Tibial nerve (tissue), 4 donors: ENCODE data around the gene CXCL17. TPM values are rescaled to one million over a fixed set of nuclear protein-coding genes. Genes with fewer than 3 reads are reported as not detected.

Experiments used
- DNase-seq, 2 donors: peaks; one replicate each; pipeline ENCODE4 v3.0.0-alpha.2; 2019; ENCODE audit warnings: low spot score in 2 of 2
- H3K27ac ChIP-seq, 4 donors: fragments of 200-600 bp; sonication (generic) in 3 of 4; one replicate each; pipeline ENCODE4 v1.5.1; 2017 to 2019; ENCODE audit warnings: mild to moderate bottlenecking in 1 of 4
- H3K27me3 ChIP-seq, 2 donors: fragments of 200-600 bp; sonication (generic) in 1 of 2; one replicate each; pipeline versions ENCODE4 v1.5.1 to v1.6.0; 2017 to 2019
- H3K36me3 ChIP-seq, 3 donors: fragments of 200-600 bp; sonication (generic); one replicate each; pipeline ENCODE4 v1.5.1; 2018 to 2019
- H3K4me1 ChIP-seq, 4 donors: fragments of 200-600 bp; sonication (generic) in 3 of 4; one replicate each; pipeline ENCODE4 v1.5.1; 2017 to 2019
- H3K4me3 ChIP-seq, 4 donors: fragments of 200-600 bp; sonication (generic) in 3 of 4; one replicate each; pipeline ENCODE4 v1.5.1; 2017 to 2019; ENCODE audit warnings: mild to moderate bottlenecking in 1 of 4, moderate library complexity in 1 of 4
- H3K9me3 ChIP-seq, 4 donors: fragments of 200-600 bp; sonication (generic) in 3 of 4; one replicate each; pipeline ENCODE4 v1.5.1; 2017 to 2019
- EP300 ChIP-seq, 2 donors: sonication (generic); formaldehyde crosslinking; IDR thresholded peaks; one replicate each; pipeline ENCODE4 v1.6.1; 2017; ENCODE audit warnings: antibody characterized with exemption in 2 of 2, mild to moderate bottlenecking in 1 of 2
- POLR2A ChIP-seq, 2 donors: fragments of 450-650 bp; IDR thresholded peaks; one replicate each; pipeline ENCODE4 v1.6.1; 2017; ENCODE audit warnings: antibody characterized with exemption in 2 of 2, mild to moderate bottlenecking in 2 of 2, moderate library complexity in 2 of 2
- WGBS, 2 donors: methylation state at CpG; one replicate each; pipeline ENCODE4 v1.1.5; 2018; 5-methylcytosine and 5-hydroxymethylcytosine counted together
- total RNA-seq, 4 donors: library from RNA; depleted of rRNA; stranded (reverse); fragments of >200 nt; gene quantifications; one replicate each; pipeline ENCODE4 v1.1.0, GENCODE V29; 2016
- TF ChIP-seq, protein P1 (sequence below), 5 experiments: fragments of 200-600 bp in 3 of 5; fragments of 450-650 bp in 2 of 5; sonication (generic) in 3 of 5; IDR thresholded peaks; one replicate each; pipeline ENCODE4 v1.5.1; 2016 to 2019; ENCODE audit warnings: antibody characterized with exemption in 5 of 5, mild to moderate bottlenecking in 3 of 5, moderate library complexity in 2 of 5

CXCL17 gene
- total RNA-seq, 4 donors from 2014 or later = not detected

DNA sequence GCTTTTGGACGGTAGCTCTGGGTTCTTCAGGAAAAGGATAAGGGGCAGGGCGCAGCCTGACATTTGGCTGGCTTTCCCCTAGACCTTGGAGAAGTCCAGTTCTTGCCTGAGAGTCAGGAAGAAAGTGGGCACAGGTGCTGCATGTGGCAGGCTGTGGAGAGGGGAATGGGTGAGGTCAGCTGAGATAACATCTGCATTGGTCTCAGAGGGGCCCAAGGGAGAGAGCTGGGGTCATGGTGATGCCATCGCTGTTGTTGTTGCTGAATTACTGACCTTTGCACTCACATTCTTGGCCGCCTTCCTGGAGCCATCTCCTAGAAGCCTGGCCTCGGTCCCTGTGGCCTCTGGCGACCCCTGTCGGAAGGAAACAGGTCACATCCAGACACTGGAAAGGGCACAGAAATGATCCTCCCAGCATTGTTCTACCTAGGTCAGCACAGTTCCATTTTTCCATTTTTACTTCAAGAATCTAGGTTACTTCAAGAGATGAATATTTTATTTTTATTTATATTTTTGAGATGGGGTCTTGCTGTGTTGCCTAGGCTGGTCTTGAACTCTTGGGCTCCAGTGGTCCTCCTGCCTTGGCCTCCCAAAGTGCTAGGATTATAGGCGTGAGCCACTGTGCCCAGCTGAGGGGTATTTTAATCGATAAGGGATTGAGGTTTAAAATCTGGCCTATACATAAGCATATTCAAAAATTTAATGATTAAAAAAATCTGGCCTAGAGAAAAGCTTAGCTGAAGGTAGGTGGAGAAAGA lies 9.1 kb downstream of the CXCL17 start:
- TF ChIP-seq, protein P1, sequence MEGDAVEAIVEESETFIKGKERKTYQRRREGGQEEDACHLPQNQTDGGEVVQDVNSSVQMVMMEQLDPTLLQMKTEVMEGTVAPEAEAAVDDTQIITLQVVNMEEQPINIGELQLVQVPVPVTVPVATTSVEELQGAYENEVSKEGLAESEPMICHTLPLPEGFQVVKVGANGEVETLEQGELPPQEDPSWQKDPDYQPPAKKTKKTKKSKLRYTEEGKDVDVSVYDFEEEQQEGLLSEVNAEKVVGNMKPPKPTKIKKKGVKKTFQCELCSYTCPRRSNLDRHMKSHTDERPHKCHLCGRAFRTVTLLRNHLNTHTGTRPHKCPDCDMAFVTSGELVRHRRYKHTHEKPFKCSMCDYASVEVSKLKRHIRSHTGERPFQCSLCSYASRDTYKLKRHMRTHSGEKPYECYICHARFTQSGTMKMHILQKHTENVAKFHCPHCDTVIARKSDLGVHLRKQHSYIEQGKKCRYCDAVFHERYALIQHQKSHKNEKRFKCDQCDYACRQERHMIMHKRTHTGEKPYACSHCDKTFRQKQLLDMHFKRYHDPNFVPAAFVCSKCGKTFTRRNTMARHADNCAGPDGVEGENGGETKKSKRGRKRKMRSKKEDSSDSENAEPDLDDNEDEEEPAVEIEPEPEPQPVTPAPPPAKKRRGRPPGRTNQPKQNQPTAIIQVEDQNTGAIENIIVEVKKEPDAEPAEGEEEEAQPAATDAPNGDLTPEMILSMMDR (IDR thresholded peaks at IDR 0.05) = peak; percentile 43 to 62 (median 52)
- peak; percentile 38 to 80 for TF ChIP-seq EP300 (IDR thresholded peaks at IDR 0.05)
- TF ChIP-seq POLR2A (IDR thresholded peaks at IDR 0.05) = no peak
- Histone ChIP-seq H3K4me1 (peaks cover 0 to 27% (median 5%) of the 10 kb centered on the region in 4 donors), H3K4me3 (no peak overlapping the region), H3K27ac (peak overlapping the region in 1 of 4 donors; percentile 32), H3K9me3 (no peaks in the 10 kb centered on the region), H3K36me3 (no peaks in the 10 kb centered on the region), H3K27me3 (no peaks in the 10 kb centered on the region)
- DNase-seq = peak; percentile 80 to 90
- 26 to 30% methylated on average over 9 of the region's 9 CpGs for WGBS, 2 donors

DNA sequence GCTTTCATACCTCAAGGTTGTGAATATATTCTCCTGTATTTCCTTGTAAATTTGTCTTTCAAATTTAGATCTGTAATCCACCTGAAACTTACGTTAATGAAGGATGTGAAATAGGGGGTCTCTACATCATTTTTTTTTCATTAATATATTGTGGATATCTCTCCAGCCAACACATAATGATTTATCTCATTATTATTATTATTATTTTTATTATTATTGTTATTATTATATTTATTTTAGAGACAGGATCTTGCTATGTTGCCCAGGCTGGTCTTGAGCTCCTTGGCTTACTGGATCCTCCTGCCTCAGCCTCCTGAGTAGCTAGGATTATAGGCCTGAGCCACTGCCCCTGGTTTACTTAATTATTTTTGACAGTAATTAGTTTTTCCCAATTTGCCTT lies 11.3 kb downstream of the CXCL17 start:
- no peaks in the 10 kb centered on the region for H3K27me3 ChIP-seq
- no peak overlapping the region for H3K4me3 ChIP-seq
- H3K4me1 ChIP-seq = peaks cover 0 to 23% (median 5%) of the 10 kb centered on the region in 4 donors
- no peak overlapping the region for H3K27ac ChIP-seq
- no peaks in the 10 kb centered on the region for H3K9me3 ChIP-seq
- no peaks in the 10 kb centered on the region for H3K36me3 ChIP-seq
- 91 to 95% methylated on average over 1 of the region's 1 CpG for WGBS, 2 donors
- no peak for DNase-seq
- no peak for TF ChIP-seq EP300 (IDR thresholded peaks at IDR 0.05)
- TF ChIP-seq, protein P1 (IDR thresholded peaks at IDR 0.05) = no peak
- no peak for TF ChIP-seq POLR2A (IDR thresholded peaks at IDR 0.05)

DNA sequence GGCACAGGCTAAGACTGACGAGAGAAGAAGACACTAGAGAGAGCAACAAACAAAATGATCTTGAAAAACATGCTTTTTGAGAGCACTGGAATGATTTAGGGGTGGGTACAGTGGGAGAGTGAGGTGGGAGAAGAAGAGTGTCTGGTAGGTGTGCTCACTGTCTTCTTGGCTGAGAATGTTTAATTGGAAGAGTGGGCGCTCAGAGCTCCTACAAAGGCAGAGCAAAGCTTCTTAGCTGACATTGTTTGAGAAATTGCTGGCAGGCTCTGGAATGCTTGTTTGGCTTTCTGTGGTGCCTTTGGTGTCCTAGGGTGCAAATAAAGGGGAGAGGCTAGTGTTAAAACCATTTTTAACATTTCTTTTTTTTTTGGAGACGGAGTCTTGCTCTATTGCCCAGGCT lies 14.1 kb downstream of the CXCL17 start:
- WGBS, 2 donors = 69 to 90% methylated on average over 3 of the region's 3 CpGs
- H3K9me3 ChIP-seq = no peaks in the 10 kb centered on the region
- no peak for DNase-seq
- H3K27ac ChIP-seq = no peak overlapping the region
- no peak overlapping the region for H3K4me3 ChIP-seq
- TF ChIP-seq EP300 (IDR thresholded peaks at IDR 0.05) (no peak), POLR2A (IDR thresholded peaks at IDR 0.05) (no peak)
- TF ChIP-seq, protein P1 (IDR thresholded peaks at IDR 0.05) = no peak
- no peaks in the 10 kb centered on the region for H3K36me3 ChIP-seq
- peaks cover 0 to 23% of the 10 kb centered on the region in 2 donors for H3K27me3 ChIP-seq
- peaks cover 0 to 24% (median 10%) of the 10 kb centered on the region in 4 donors for H3K4me1 ChIP-seq

GRCh38 chr19:42427313-42427712 lies 15.4 kb downstream of the CXCL17 start, which contains the start of gene LIPE:
LIPE (minus strand) TSS chr19:42427388; CDS start chr19:42427149, 239 bp downstream.
- no peaks in the 10 kb centered on the region for H3K36me3 ChIP-seq
- DNase-seq = no peak
- TF ChIP-seq EP300 (IDR thresholded peaks at IDR 0.05) = no peak
- no peak for TF ChIP-seq POLR2A (IDR thresholded peaks at IDR 0.05)
- TF ChIP-seq, protein P1 (IDR thresholded peaks at IDR 0.05) = no peak
- no peaks in the 10 kb centered on the region for H3K9me3 ChIP-seq
- peaks cover 0 to 36% of the 10 kb centered on the region in 2 donors for H3K27me3 ChIP-seq
- H3K27ac ChIP-seq = no peak within 1 kb of the TSS
- no peak within 1 kb of the TSS for H3K4me3 ChIP-seq
- WGBS, 2 donors = 53 to 64% methylated on average over 4 of the region's 4 CpGs
- H3K4me1 ChIP-seq = peaks cover 0 to 23% (median 9%) of the 10 kb centered on the region in 4 donors

DNA sequence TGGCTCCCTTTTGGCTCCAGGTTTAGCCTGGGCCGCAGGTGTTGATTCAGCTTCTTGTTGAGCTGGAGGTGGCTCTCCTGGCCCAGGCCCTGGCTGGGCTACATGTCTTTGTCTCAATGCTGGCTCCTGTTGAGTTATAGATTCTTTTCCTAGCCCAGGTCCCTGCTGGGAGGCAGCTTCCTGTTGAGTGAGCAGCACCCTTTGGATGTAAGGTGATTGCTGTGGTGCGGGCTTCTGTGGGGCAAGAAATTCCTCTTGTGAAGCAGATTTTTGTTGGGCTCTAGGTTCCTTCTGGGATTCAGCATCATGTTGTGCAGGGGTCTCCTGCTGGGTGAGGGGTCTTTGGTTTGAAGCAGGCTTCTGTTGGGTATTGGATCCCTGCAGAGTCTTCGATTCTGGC lies 16.1 kb downstream of the CXCL17 start:
- no peak for TF ChIP-seq POLR2A (IDR thresholded peaks at IDR 0.05)
- TF ChIP-seq, protein P1 (IDR thresholded peaks at IDR 0.05) = no peak
- TF ChIP-seq EP300 (IDR thresholded peaks at IDR 0.05) = no peak
- Histone ChIP-seq H3K27ac (no peak overlapping the region), H3K36me3 (no peaks in the 10 kb centered on the region), H3K27me3 (peaks cover 0 to 37% of the 10 kb centered on the region in 2 donors), H3K9me3 (no peaks in the 10 kb centered on the region), H3K4me1 (peaks cover 0 to 27% (median 11%) of the 10 kb centered on the region in 4 donors), H3K4me3 (no peak overlapping the region)
- 87 to 98% methylated on average over 3 of the region's 3 CpGs for whole genome bisulfite sequencing, 2 donors
- DNase-seq = no peak
